Measurements from ENCODE around the gene TMEM108. TPM values are rescaled to one million over a fixed set of nuclear protein-coding genes. Genes with fewer than 3 reads are reported as not detected.

Gene TMEM108
- total and polyA plus RNA-seq, 2 donors (not counting 1 experiment from before 2014, with no cell fraction given): 0.10 to 0.17 TPM

- Histone ChIP-seq H3K9me3 (ENCODE audit: control insufficient read depth, insufficient read depth, low read depth, low read length) (no peaks in the 10 kb centered on the region), H2AFZ (ENCODE audit: low read length) (no peak overlapping the region), H3K9ac (ENCODE audit: insufficient read depth, low read length) (no peak overlapping the region), H3K4me1 (ENCODE audit: control insufficient read depth, extremely low read depth, insufficient read depth, low read length) (no peaks in the 10 kb centered on the region), H3K4me2 (ENCODE audit: extremely low read depth, insufficient read depth, low read length) (no peak overlapping the region), H3K79me2 (ENCODE audit: control insufficient read depth, insufficient read depth, low read length) (no peaks in the 10 kb centered on the region), H3K27ac (ENCODE audit: insufficient read depth, low read length) (no peak overlapping the region), H3K27me3 (ENCODE audit: control insufficient read depth, insufficient read depth, low read length) (no peaks in the 10 kb centered on the region), H3K4me3 (replicated peaks in 1 of 4; ENCODE audit: control extremely low read depth in 1 of 4, insufficient read depth in 1 of 4, low read depth in 3 of 4, low read length in 4 of 4) (no peak overlapping the region), H3K36me3 (ENCODE audit: control insufficient read depth, insufficient read depth, low read length) (no peaks in the 10 kb centered on the region), H4K20me1 (ENCODE audit: control insufficient read depth, extremely low read depth, insufficient read depth, low read length) (no peaks in the 10 kb centered on the region)
- no peak for DNase-seq (ENCODE audit: low read depth in 2 of 2)
- TF ChIP-seq CTCF (conservative IDR thresholded peaks at IDR 0.05 in 1 of 2, IDR thresholded peaks at IDR 0.05 in 1 of 2; ENCODE audit: low read depth in 1 of 2, low read length in 2 of 2) (no peak), EZH2 (IDR thresholded peaks at IDR 0.05; ENCODE audit: low read length, missing control alignments) (no peak)
These were observed 381.1 kb downstream of the TMEM108 start for GRCh38 chr3:133419151-133419909.

GRCh38 chr3:133424937-133425869, 387.0 kb downstream of the TMEM108 start:
- Histone ChIP-seq H3K4me1 (ENCODE audit: control insufficient read depth, extremely low read depth, insufficient read depth, low read length) (no peaks in the 10 kb centered on the region), H3K36me3 (ENCODE audit: control insufficient read depth, insufficient read depth, low read length) (no peaks in the 10 kb centered on the region), H3K9ac (ENCODE audit: insufficient read depth, low read length) (no peak overlapping the region), H2AFZ (ENCODE audit: low read length) (no peak overlapping the region), H3K79me2 (ENCODE audit: control insufficient read depth, insufficient read depth, low read length) (no peaks in the 10 kb centered on the region), H3K4me3 (replicated peaks in 1 of 4; ENCODE audit: control extremely low read depth in 1 of 4, insufficient read depth in 1 of 4, low read depth in 3 of 4, low read length in 4 of 4) (no peak overlapping the region), H3K27ac (ENCODE audit: insufficient read depth, low read length) (no peak overlapping the region), H3K9me3 (ENCODE audit: control insufficient read depth, insufficient read depth, low read depth, low read length) (no peaks in the 10 kb centered on the region), H3K4me2 (ENCODE audit: extremely low read depth, insufficient read depth, low read length) (no peak overlapping the region), H3K27me3 (ENCODE audit: control insufficient read depth, insufficient read depth, low read length) (no peaks in the 10 kb centered on the region), H4K20me1 (ENCODE audit: control insufficient read depth, extremely low read depth, insufficient read depth, low read length) (no peaks in the 10 kb centered on the region)
- TF ChIP-seq CTCF (conservative IDR thresholded peaks at IDR 0.05 in 1 of 2, IDR thresholded peaks at IDR 0.05 in 1 of 2; ENCODE audit: low read depth in 1 of 2, low read length in 2 of 2): no peak
- no peak for DNase-seq (ENCODE audit: low read depth in 2 of 2)

DNA sequence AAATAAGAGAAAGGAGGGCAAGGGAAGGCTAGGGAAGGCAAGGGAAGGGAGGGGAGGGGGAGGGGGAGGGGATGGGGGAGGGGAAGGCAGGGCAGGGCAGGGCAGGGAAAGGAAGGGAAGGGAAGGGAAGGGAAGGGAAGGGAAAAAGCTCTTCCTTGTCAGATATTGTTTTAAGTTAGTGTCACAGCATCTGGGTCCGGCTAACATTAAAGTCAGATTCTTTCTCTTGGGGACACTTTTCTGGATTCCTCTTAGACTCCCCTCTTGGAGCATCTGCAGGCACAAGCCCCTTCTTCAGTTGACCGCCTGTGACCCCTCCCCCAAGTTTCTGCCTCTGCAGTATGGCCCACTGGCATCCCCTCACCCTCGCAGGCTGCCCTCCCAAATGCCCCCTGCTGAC, 387.7 kb downstream of the TMEM108 start:
- Histone ChIP-seq H3K27ac (ENCODE audit: insufficient read depth, low read length) (no peak overlapping the region), H3K4me1 (ENCODE audit: control insufficient read depth, extremely low read depth, insufficient read depth, low read length) (no peaks in the 10 kb centered on the region), H3K27me3 (ENCODE audit: control insufficient read depth, insufficient read depth, low read length) (no peaks in the 10 kb centered on the region), H3K79me2 (ENCODE audit: control insufficient read depth, insufficient read depth, low read length) (no peaks in the 10 kb centered on the region), H3K4me2 (ENCODE audit: extremely low read depth, insufficient read depth, low read length) (no peak overlapping the region), H3K4me3 (replicated peaks in 1 of 4; ENCODE audit: control extremely low read depth in 1 of 4, insufficient read depth in 1 of 4, low read depth in 3 of 4, low read length in 4 of 4) (no peak overlapping the region), H3K36me3 (ENCODE audit: control insufficient read depth, insufficient read depth, low read length) (no peaks in the 10 kb centered on the region), H4K20me1 (ENCODE audit: control insufficient read depth, extremely low read depth, insufficient read depth, low read length) (no peaks in the 10 kb centered on the region), H3K9ac (ENCODE audit: insufficient read depth, low read length) (no peak overlapping the region), H2AFZ (ENCODE audit: low read length) (no peak overlapping the region), H3K9me3 (ENCODE audit: control insufficient read depth, insufficient read depth, low read depth, low read length) (no peaks in the 10 kb centered on the region)
- TF ChIP-seq CTCF (conservative IDR thresholded peaks at IDR 0.05 in 1 of 2, IDR thresholded peaks at IDR 0.05 in 1 of 2; ENCODE audit: low read depth in 1 of 2, low read length in 2 of 2) (no peak), EZH2 (IDR thresholded peaks at IDR 0.05; ENCODE audit: low read length, missing control alignments) (no peak)
- DNase-seq (ENCODE audit: low read depth in 2 of 2): no peak
